Activated CD4-positive, alpha-beta T cell treated with anti-CD3 and anti-CD28 coated beads, Interleukin-2, amount 50 U/mL, for 1 hour (primary cell): ENCODE data around the gene CAMP.
A peak's percentile ranks its signal among the peaks of the same experiment; 100 is the strongest.

ENCODE experiments used
- DNase-seq: peaks from one replicate; pipeline ENCODE4 v3.0.0-alpha.2; 2020

The CAMP gene

DNA sequence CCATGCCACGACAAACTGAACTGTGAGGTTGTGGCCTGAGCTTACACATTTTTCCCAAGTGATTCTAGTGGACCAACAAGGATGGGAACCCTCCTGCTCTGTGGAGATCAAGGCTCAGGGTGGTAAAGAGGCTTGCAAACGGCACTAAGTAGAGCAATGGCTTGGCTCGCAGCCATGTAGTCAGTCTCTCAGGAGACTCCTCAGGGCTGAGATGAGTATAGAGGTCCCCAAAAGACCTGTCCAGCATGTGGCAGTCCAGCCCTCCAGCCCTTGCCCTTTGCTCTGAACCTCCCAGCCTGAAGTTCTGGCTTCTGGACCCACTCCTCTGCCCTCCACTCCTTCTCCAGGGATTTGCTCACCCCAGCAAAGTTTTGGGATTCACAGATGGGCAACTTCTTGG lies 8.3 kb upstream of the CAMP start:
- DNase-seq, result no peak

DNA sequence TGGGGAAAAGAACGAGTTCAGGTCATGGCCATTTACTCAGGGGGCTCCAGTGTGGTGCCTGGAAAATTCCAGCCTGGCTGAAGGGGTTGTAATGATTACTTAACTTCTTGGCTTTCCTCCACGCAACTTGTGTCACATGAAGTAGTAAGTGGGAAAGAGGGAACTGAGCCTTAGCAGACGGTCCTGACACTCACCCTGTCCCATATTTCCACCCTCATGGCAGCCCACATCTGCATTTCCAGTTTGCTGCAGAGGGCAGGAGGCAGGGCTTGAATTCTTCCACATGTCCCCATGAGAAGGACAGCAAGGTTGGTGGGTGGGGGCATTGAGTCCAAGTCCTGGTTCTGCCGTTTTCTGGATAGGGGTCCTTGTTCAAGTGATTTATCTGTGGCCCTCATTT lies 7.8 kb upstream of the CAMP start:
- no peak for DNase-seq

DNA sequence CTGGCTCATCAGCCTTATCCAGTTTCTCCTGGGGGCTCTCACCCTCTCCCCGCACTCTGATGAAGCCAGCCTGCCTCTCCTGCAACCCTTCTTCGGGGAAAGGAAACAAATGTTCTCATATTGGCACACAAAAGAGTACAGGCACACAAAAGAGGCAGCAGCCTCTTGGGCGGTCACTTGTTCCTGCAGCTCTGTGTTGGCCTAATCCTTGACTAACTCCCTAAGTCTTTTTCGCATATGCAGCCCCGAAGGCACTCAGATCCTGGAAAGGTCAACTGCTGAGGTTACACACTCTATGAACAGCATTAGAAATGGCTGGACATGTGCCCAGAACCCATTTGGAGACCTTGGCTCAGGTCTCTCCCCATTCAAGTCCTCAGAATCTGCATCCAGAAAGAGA lies 7.4 kb upstream of the CAMP start:
- DNase-seq, result no peak

DNA sequence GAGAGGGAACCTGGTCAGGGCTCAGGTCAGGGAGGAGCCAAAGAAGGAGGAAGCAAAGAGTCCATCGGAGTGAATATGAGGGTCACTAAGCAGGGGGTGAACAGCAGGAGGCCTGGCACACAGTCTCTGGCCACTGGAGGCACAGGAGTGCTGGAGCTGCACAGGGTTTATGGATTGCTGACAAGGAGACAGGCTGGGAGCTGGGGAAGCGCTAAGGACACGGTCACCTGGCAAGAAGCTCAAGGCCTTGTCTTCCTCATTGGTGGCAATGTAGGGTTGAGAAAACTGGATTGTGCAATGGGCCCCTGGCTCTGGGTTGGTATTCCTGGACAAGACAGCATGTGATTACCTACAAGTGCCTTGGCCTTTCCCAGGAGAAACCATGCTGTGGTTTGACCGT lies 5.8 kb upstream of the CAMP start:
- DNase-seq, result no peak

DNA sequence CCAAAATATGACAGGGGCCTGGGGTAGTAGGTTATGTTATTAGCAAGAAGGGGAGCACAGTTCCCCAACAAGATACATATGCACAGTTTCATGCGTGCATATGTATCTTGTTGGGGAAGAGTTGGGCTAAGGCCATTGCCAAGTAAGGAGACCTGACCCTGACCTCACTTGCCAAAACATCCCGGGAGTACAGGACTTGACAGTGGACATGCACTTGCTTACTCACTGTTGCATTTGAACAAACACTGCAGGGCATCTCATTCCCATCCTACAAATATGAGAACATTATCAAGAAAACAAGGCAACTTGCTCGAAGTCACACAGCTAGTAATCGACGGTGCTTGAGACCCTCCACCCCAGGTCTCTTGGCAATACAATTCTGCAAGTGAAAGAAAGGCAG lies 4.8 kb upstream of the CAMP start:
- DNase-seq, result no peak

DNA sequence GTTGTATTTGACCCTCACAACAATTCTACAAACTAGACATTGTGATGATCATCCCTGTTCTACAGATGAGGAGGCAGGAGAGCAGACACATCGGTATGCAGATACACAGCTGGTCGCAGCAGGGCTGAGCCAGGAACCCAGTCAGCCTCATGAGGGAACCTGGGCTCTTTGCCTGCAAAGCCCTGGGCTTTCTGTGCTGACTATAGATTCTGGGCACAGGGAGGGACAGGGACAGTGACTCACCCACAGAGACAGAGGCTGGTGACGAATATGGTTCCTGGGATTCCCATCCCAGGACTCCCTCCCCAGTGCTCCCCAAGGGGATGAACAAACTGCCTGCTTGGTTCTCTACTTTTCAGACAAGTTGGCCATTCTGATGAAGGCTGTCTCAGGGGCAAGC lies 3.8 kb upstream of the CAMP start:
- DNase-seq, result no peak

DNA sequence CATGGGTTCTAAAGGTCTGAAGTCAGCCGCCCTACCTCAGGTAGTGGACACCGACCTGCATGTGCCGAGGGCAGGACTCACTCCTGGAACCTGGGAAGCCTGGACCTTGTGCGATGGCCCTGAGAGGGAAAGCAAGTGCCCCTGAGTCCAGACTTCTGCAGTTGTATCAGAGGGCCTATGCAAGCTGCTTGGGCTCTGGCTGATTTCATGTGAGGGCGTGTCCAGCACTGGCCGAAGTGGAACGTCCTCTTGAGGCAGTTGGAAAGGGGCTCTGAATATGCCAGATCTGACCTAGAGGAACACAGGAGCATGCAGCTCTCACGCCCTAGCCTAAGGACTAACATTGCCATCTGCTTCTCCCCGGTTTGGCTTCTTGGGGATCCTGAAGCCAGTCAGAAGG lies 2.5 kb upstream of the CAMP start:
- no peak for DNase-seq

DNA sequence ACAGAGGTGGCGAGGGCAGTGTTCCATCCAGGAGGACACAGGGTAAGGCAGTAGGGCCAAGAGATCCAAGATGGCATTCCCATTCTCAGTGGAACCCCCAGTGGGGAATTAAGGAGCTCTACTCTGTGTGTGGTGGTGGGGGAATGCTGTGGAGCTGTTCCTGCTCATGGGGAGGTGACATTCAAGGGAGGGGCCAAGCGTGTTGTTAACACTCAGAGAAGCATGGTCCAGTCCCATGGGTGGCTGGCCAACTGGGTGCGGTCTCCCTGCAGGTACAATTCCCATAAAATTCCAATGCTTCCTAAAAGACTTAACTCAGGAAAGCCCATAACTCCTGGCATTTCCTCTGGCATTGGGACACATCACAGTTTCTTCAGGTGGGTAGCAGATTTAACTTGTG lies 2.3 kb downstream of the CAMP start:
- no peak for DNase-seq

DNA sequence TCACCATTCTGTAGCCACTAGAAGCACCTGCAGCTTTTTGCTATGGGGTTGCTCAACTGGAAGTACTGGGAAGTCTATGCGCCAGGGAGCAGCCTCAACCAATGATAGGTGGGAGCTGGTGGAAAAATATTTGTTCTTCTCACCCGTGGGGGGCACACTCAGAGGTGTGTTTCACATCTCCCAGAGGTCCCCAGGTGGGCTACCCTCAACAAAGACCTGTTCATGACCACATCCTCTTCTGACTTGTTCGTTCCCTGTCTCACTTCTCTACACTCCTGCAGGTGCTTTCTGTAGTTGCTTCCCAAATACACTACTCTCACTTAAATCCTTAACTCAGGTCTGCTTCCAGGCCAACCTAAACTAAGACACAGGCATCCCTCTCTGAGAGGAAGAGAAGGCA lies 3.6 kb downstream of the CAMP start:
- no peak for DNase-seq

DNA sequence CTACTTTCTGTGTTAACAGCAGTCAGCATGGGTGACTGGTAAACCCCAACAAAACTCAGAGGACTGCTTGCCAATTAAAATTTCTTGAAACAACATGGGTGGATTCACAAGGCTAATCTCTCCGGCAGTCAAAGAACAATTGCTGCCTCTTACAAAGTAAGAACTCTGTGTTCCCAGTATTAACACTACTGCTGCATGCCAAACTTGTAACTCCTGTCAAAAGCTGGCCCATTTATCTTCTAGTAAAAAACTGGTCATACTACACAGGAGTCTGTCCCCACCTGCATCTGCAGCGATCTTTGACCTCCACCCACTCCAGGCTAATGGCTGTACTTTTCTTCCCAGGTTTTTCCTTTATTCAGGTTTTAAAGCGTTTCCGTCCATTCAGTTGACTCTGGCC lies 8.9 kb downstream of the CAMP start:
- DNase-seq, result no peak

DNA sequence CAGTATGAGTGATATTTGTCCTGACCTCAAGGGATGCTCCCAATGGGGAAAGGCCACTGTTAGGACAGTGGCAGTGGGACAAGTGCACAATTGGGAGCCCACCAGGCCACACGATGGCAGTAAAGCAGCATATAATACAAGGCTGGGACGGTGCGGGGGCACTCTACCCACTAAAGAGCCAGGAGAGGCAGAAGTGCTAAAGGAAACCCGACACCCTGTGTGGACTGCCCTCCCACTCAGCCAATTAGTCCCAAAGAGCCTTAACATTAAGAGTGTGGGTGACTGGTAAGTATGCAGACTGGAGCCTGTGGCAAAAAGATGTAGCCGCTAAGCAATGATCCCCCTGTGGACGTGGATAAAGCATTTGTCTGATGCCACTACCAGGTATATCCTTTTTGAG lies 9.4 kb downstream of the CAMP start:
- peak; percentile 47 for DNase-seq

DNA sequence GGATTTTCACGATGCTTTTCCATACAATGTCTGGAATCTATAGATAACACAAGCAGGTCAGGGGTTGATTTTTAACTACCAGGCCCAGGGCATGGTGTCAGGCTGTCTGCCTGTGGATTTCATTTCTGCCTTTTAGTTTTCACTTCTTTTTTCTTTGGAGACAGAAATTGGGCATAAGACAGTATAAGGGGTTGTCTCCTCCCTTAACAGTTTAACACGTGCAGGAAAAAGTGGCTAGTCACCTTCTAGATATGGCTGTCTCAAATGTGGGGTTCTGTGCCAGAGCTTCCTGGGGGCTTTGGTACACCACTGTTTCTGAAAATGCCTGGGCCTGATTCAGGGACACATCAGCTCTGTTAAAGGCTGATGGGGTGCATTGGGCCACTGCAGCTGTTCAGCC lies 10.2 kb downstream of the CAMP start:
- DNase-seq, result no peak

DNA sequence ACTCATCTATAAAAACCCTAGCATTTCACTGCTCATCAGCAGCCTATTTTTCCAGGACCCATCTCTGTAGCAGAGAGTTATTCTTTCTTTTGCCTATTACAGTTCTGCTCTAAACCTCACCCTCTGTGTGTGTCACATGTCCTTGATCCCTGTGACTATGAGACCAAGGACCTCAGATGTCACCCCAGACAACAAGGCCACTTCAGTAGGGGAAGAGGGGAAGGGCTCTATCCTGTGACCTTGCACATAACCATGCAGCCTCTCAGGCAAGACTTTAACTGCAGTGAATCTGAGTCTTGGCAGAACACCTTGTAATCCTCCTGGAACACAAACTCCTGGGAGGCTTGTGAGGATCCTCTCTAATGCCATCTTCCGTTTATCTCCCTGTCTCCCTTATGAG lies 13.2 kb downstream of the CAMP start:
- no peak for DNase-seq

DNA sequence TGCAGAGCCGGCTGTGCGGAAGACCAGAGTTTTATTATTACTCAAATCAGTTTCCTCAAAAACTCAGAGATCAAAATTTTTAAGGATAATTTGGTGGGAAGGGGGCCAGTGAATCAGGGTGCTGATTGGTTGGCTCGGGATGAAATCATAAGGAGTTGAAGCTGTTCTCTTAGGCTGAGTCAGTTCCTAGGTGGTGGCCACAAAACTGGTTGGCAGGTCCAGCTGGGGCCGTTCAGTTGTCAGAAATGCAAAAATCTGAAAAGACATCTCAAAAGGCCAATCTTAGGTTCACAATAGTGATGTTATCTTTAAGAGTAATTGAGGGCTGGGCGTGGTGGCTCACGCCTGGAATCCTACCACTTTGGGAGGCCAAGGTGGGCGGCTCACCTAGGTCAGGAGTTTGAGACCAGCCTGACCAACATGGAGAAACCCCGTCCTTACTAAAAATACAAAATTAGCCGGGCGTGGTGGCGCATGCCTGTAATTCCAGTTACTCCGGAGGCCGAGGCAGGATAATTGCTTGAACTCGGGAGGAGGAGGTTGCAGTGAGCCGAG lies 15.3 kb downstream of the CAMP start:
- DNase-seq, result no peak

DNA sequence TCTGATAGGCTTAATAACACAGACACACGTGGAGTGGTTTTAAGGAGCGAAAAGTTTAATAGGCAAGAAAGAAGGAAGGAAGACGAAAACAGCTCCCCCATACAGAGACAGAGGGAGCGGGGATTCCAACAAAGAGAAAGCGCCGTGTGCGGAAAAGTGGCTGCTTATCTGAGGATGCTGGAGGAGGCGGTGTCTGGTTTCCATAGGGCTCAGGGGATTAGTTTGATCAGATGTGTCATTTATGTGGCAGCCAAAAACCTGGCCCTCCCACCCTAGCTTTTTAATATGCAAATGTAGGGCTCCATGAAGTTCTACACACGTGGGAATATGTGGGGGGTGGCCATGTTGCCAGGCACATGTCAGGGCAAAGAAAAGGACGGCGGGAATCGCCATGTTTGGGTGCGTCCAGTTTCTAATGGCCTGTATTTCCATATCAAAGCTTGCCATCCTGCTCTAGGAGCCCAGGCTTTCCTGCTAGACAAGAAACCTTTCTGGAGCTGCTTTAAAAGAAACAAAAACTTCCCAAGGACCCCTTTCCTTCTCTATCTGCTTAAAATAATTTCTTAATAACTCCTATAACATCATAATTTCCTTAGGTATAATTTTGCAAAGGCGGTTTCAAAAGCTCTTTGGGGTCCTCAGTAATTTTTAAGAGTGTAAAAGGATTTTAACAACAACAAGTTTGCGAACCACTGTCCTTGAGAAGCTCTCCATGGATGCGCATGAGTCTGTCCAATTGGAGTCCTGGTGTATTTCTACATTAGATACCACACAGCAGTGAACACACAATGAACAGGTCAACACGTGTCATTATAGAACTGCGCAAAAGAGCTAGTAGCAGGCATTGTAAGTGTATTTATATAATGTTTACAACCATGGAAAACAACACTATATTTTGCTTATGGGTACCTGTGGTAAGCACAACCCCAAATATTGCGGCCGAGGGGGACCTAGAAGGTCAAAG lies 17.0 kb downstream of the CAMP start:
- DNase-seq, result no peak

DNA sequence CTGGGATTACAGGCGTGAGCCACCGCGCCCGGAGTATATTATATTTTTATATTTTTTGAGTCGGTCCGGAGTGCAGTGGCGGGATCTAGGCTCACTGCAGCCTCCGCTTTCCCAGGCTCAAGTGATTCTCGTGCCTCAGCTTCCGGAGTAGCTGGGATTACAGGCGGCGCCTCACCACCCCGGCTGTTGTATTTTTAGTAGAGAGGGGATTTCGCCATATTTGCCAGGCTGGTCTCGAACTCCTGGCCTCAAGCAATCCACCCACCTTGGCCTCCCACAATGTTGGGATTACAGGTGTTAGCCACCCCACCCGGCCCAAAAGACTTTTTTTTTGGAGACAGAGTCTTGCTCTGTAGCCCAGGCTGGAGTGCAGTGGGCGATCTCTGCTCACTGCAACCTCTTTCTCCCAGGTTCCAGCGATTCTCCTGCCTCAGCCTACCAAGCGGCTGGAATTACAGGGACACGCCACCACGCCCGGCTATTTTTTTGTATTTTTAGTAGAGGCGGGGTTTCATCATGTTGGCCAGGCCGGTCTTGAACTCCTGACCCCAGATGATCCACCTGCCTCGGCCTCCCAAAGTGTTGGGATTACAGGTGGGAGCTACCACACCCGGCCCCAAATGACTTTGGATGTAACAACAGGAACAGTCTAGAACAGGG lies 18.6 kb downstream of the CAMP start:
- no peak for DNase-seq

DNA sequence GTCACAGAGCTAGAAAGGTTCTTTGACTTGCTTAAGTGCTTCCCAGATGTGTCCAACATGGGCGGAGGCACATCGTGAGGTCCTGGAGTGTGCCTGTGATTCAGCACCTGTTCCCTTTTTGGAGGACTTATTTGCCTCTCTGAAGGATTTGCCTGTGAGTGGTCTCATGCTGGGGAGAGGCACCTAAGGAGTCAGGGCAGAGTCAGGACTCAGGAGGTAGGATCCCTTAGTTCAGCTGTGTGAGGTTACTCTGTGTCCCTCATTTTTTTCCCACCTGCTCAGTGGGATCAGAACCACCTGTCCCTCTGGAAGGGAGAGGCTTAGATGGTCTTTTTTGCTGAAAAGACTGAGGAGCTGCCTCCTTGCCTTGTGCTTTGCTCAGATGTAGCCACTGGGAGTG lies 20.6 kb downstream of the CAMP start:
- no peak for DNase-seq

DNA sequence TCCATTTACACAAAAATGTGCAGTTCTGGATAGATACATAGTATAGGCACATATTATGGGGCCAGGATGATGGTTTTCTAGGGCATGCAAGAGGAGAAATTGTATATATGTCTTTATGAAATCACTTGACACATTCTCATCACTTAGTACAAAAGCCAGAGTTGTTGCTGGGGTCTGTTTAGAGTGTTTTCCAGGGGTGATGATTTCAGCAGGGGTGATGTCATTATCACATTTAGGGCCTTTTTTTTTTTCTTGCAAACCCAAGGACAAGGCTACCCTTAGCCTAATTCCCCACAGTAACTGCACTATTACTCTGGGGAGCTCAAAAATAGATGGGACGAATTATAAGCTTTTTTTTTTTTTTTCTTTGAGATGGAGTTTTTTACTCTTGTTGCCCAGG lies 21.2 kb downstream of the CAMP start:
- DNase-seq, result no peak

DNA sequence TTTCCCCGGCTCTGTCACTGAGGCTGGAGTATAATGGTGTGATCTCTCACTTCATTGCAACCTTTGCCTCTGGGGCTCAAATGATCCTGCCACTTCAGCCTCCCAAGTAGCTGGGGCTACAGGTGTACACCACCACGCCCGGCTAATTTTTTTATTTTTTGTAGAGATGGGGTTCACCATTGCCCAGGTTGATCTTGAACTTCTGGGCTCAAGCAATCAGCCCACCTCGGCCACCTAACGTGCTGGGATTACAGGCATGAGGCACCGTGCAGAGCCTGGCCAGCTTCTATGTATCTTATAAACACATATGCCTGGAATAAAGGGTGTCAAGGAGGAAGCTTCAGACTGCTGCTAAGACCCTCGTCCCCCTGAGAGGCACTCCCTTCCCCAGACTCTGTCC lies 21.8 kb downstream of the CAMP start:
- DNase-seq, result no peak

DNA sequence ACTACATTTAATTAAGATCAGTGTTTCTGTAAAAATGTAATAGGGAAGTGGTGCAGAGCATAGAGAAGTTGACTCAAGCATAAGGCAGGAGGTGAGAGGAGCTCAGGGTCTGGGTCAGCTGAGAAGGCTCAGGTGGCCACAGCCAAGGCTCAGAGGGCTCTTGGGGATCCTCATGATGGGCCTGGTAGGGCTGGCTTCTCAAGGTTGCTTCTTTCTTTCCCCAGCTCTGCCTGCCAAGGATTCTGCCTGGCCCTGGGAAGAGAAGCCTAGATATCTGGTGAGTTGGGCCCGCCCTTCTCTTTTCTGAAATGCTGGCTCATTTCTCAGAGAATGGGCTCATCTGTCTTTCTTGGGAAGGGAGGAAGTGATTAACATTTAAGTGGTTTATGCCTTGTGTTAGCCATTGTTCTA lies 24.1 kb downstream of the CAMP start:
- no peak for DNase-seq

DNA sequence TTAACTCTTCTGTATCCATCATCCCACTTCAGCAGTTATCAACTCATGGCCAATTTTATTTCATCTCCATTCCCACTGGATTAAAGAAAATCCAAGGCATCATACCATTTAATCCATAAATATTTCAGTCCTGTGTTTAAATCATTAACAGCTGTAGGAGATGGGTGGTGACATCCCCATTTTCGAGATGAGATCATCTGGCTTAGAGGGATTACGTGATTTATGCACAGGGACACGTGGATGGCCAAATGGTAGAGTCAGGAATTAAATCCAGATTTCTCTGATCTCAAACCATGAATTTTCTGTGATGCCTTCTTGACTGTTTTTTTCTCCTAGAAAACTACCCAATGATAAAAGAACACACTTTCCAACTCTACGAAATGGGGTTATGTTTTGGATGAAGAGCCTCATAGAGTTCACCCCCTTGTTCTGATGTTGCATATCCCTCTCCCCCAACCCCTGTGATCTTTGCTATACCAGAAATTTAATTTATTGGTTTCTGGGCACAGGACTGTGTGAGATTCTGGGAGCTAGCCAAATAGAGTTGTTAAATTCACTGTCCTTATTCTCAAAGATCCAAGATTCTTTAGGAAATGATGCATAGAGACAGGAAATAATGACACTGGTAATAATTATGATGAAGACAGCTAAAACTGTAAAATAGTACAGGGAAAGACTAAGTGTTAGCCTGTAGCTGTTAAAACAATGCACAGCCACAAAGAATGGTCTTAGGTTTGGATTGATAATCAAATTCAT lies 25.0 kb downstream of the CAMP start:
- DNase-seq, result no peak

DNA sequence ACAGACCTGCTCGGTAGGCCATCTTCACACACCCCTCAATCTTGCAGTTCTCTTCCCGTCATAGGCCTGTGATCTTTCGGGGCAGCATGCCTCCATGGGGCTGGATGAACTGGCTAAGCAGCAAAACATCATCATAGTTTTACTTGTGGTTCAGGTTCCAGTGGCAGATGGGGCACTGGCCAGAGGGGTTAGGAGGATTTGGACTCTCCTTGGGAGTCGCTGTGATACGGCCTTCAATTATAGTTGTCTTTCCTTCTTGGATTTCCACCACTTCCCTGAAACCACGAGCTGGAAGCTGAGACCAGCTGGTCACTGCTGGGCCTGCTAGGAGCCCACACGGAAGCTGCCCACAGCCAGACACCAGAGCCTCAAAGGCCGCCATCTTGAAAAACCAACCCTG lies 33.3 kb downstream of the CAMP start:
- no peak for DNase-seq

DNA sequence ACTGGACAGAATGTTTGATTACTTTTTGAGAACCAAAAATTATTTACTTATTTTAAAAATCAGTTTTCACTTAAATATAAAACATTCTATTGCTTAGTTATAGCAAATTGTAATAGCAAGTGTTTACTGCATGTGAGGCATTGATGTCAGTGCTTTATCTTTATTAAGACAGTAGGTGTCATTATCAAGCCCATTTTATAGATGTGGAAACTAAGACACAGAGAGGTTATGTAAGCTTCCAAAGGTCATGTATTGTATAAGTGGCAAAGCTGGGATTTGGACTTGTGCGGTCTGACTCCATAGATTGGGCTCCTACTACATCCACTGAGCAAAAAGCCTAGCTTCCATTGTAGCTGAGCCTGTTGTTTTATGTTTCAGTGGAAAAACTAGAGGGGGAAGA lies 35.2 kb downstream of the CAMP start:
- no peak for DNase-seq

DNA sequence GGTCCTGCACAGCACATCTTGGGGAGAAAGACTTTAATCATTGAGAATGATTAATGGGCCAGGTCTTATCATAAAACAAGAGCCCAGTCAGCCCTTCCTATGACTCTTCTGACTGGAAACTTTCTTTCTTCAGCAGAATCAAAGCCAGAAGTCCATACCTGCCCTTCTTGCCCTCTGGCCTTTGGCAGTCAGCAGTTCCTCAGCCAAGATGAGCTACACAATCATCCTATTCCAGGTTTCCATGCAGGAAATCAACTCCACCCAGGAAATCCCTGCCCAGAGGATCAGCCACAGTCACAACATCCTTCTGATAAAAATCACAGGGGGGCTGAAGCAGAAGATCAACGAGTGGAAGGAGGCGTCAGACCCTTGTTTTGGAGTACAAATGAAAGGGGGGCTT lies 44.5 kb downstream of the CAMP start:
- no peak for DNase-seq
